ENCODE data around the gene TAB2. TPM values are rescaled to one million over a fixed set of nuclear protein-coding genes. Genes with fewer than 3 reads are reported as not detected.

Gene TAB2
- total RNA-seq, 1 experiment from 2014 or later: 43.6 TPM

GRCh38 chr6:149327638-149328037, 10.1 kb downstream of the TAB2 start:
- no TSS peak for BruUV-seq (replicated peaks)
- Mint-ChIP-seq H3K27me3 (ENCODE audit: insufficient read depth, unreplicated experiment) (no peaks in the 10 kb centered on the region), H3K36me3 (ENCODE audit: insufficient read depth, unreplicated experiment) (no peaks in the 10 kb centered on the region), H3K4me3 (ENCODE audit: unreplicated experiment) (no peak overlapping the region), H3K4me1 (ENCODE audit: low read depth, unreplicated experiment) (peaks cover 37% of the 10 kb centered on the region), H3K27ac (ENCODE audit: unreplicated experiment) (no peak overlapping the region), H3K9me3 (ENCODE audit: unreplicated experiment) (no peaks in the 10 kb centered on the region)
- ChIA-PET CTCF (no interaction called here), POLR2A (no interaction called here)
- no peaks in the 10 kb centered on the region for H3K27me3 ChIP-seq (replicated peaks; ENCODE audit: control insufficient read depth, insufficient read depth, low read length)
- H3K4me3 ChIP-seq (ENCODE audit: low read depth, low read length): no peak overlapping the region
- no peak for DNase-seq
- H3K4me1 ChIP-seq: peaks cover 8% of the 10 kb centered on the region; the same call in 1 of the 2 replicates
- H3K9me3 ChIP-seq: no peaks in the 10 kb centered on the region
- TF ChIP-seq CTCF (IDR thresholded peaks at IDR 0.05; ENCODE audit: insufficient read depth in 1 of 2, low read depth in 1 of 2, low read length in 1 of 2, severe bottlenecking in 1 of 2, unreplicated experiment in 1 of 2): no peak
- H3K36me3 ChIP-seq (ENCODE audit: control insufficient read depth, insufficient read depth, low read length): no peaks in the 10 kb centered on the region
- intact Hi-C loops (cut with micrococcal nuclease; ENCODE audit: unreplicated experiment): no loop called here

GRCh38 chr6:149328083-149328482, 10.6 kb downstream of the TAB2 start:
- CTCF ChIA-PET: interaction anchor here (0.6 kb wide), 1 partner anchor 23 kb away, joined by 3 read pairs; no protein-coding TSS in a partner anchor
- no TSS peak for BruUV-seq (replicated peaks)
- POLR2A ChIA-PET: no interaction called here
- no peak for TF ChIP-seq CTCF (IDR thresholded peaks at IDR 0.05; ENCODE audit: insufficient read depth in 1 of 2, low read depth in 1 of 2, low read length in 1 of 2, severe bottlenecking in 1 of 2, unreplicated experiment in 1 of 2)
- intact Hi-C loops (cut with micrococcal nuclease; ENCODE audit: unreplicated experiment): no loop called here
- DNase-seq: no peak
- Histone ChIP-seq H3K27me3 (replicated peaks; ENCODE audit: control insufficient read depth, insufficient read depth, low read length) (no peaks in the 10 kb centered on the region), H3K4me3 (ENCODE audit: low read depth, low read length) (no peak overlapping the region), H3K36me3 (ENCODE audit: control insufficient read depth, insufficient read depth, low read length) (no peaks in the 10 kb centered on the region), H3K4me1 (peaks cover 12% of the 10 kb centered on the region; the same call in 1 of the 2 replicates), H3K9me3 (no peaks in the 10 kb centered on the region)
- Mint-ChIP-seq H3K27ac (ENCODE audit: unreplicated experiment) (no peak overlapping the region), H3K36me3 (ENCODE audit: insufficient read depth, unreplicated experiment) (no peaks in the 10 kb centered on the region), H3K4me1 (ENCODE audit: low read depth, unreplicated experiment) (peaks cover 37% of the 10 kb centered on the region), H3K9me3 (ENCODE audit: unreplicated experiment) (no peaks in the 10 kb centered on the region), H3K27me3 (ENCODE audit: insufficient read depth, unreplicated experiment) (no peaks in the 10 kb centered on the region), H3K4me3 (ENCODE audit: unreplicated experiment) (no peak overlapping the region)

- intact Hi-C loops (cut with micrococcal nuclease; ENCODE audit: unreplicated experiment): no loop called here
- POLR2A ChIA-PET: no interaction called here
Observed at GRCh38 chr6:149329529-149329928, 12.0 kb downstream of the TAB2 start.

More at GRCh38 chr6:149329529-149329928, 12.0 kb downstream of the TAB2 start:
- Mint-ChIP-seq H3K4me1 (ENCODE audit: low read depth, unreplicated experiment) (peaks cover 29% of the 10 kb centered on the region), H3K4me3 (ENCODE audit: unreplicated experiment) (no peak overlapping the region), H3K27me3 (ENCODE audit: insufficient read depth, unreplicated experiment) (no peaks in the 10 kb centered on the region), H3K9me3 (ENCODE audit: unreplicated experiment) (no peaks in the 10 kb centered on the region), H3K27ac (ENCODE audit: unreplicated experiment) (no peak overlapping the region), H3K36me3 (ENCODE audit: insufficient read depth, unreplicated experiment) (no peaks in the 10 kb centered on the region)
- DNase-seq: no peak
- Histone ChIP-seq H3K36me3 (ENCODE audit: control insufficient read depth, insufficient read depth, low read length) (no peaks in the 10 kb centered on the region), H3K4me3 (ENCODE audit: low read depth, low read length) (no peak overlapping the region), H3K4me1 (peaks cover 19% of the 10 kb centered on the region), H3K9me3 (no peaks in the 10 kb centered on the region), H3K27me3 (replicated peaks; ENCODE audit: control insufficient read depth, insufficient read depth, low read length) (no peaks in the 10 kb centered on the region)
- BruUV-seq (replicated peaks): no TSS peak
- CTCF ChIA-PET: no interaction called here
- no peak for TF ChIP-seq CTCF (IDR thresholded peaks at IDR 0.05; ENCODE audit: insufficient read depth in 1 of 2, low read depth in 1 of 2, low read length in 1 of 2, severe bottlenecking in 1 of 2, unreplicated experiment in 1 of 2)

Measured in Caco-2 (cell line).